HG02588 (cell line): ENCODE data around the gene SMOC1.

Source experiments
- ATAC-seq: cut with Tn5 transposase; IDR thresholded peaks from one replicate; pipeline ENCODE4 v1.9.1; 2021; ENCODE audit warnings: mild to moderate bottlenecking, moderate library complexity; ENCODE audit not compliant: unreplicated experiment

Gene SMOC1

GRCh38 chr14:69937367-69938081 is 58.3 kb downstream of the SMOC1 start:
- no peak for ATAC-seq

- ATAC-seq, result no peak
These were observed 59.5 kb downstream of the SMOC1 start for GRCh38 chr14:69938751-69939150.

- ATAC-seq, result no peak
These were observed 62.8 kb downstream of the SMOC1 start for GRCh38 chr14:69941768-69942742.

GRCh38 chr14:69943084-69943780 is 64.0 kb downstream of the SMOC1 start:
- no peak for ATAC-seq

GRCh38 chr14:69945347-69945746 is 66.1 kb downstream of the SMOC1 start:
- no peak for ATAC-seq

GRCh38 chr14:69945912-69946311 is 66.7 kb downstream of the SMOC1 start:
- ATAC-seq, result no peak

GRCh38 chr14:69948351-69948750 is 69.1 kb downstream of the SMOC1 start:
- no peak for ATAC-seq

- ATAC-seq, result no peak
These were observed 72.0 kb downstream of the SMOC1 start for GRCh38 chr14:69951263-69951662.

GRCh38 chr14:69951935-69952334 is 72.7 kb downstream of the SMOC1 start:
- ATAC-seq, result no peak

GRCh38 chr14:69953266-69953915 is 74.2 kb downstream of the SMOC1 start:
- no peak for ATAC-seq

- ATAC-seq, result no peak
These were observed 76.9 kb downstream of the SMOC1 start for GRCh38 chr14:69955855-69956845.

GRCh38 chr14:69956970-69957369 is 77.8 kb downstream of the SMOC1 start:
- no peak for ATAC-seq

- no peak for ATAC-seq
These were observed 78.8 kb downstream of the SMOC1 start for GRCh38 chr14:69957986-69958385.

GRCh38 chr14:69959136-69959535 is 79.9 kb downstream of the SMOC1 start:
- ATAC-seq, result no peak

GRCh38 chr14:69960296-69960695 is 81.1 kb downstream of the SMOC1 start:
- no peak for ATAC-seq

- ATAC-seq, result no peak
These were observed 84.8 kb downstream of the SMOC1 start for GRCh38 chr14:69963966-69964365.

GRCh38 chr14:69964841-69965240 is 85.6 kb downstream of the SMOC1 start:
- no peak for ATAC-seq

- ATAC-seq, result no peak
These were observed 88.9 kb downstream of the SMOC1 start for GRCh38 chr14:69968132-69968531.

GRCh38 chr14:69968681-69969080 is 89.5 kb downstream of the SMOC1 start:
- ATAC-seq, result no peak

- ATAC-seq, result no peak
These were observed 93.5 kb downstream of the SMOC1 start for GRCh38 chr14:69972755-69973154.
